HG03045 (cell line): Measurements from ENCODE around the gene FGF12.

Experiments used
- ATAC-seq: cut with Tn5 transposase; IDR thresholded peaks from one replicate; pipeline ENCODE4 v1.9.1; 2021; ENCODE audit warnings: mild to moderate bottlenecking, moderate library complexity; ENCODE audit not compliant: unreplicated experiment

The FGF12 gene

DNA sequence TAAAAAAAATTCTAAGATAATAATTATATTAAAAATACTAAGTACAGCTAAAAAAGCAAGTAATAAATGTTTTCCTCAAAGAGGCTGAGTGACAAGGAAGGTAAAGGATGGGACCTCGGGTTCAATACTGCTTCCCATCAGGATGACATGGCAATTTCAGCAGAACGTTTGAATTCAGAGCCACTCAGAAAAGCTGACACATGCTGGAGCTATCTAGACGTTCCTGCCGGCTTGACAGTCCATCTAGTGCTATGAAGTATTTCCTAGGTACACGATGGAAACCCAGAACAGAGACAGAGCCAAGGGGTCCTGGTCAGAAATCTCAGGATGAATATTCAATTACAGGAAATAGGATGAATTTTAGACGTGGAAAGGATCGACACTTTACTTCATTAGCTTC lies 361.8 kb downstream of the FGF12 start:
- no peak for ATAC-seq

DNA sequence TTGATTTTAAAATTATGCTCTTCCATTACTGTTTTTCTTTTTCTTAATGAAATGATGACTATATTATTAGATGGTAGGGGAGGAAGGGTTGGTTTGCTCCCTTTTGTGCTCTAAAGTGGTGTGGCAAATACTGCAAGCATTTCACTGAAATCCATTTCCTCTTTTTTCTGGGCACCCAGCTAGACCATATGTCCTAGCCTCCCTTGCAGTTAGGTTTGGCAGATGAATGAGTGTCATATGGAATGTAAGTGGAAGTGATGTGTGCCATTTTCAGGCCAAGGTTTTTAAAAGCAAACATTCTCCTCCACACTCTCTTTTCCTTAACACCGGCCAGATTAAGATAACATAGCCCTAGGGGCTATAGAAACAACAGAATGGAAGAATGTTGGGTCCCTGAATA lies 363.0 kb downstream of the FGF12 start:
- ATAC-seq = no peak

DNA sequence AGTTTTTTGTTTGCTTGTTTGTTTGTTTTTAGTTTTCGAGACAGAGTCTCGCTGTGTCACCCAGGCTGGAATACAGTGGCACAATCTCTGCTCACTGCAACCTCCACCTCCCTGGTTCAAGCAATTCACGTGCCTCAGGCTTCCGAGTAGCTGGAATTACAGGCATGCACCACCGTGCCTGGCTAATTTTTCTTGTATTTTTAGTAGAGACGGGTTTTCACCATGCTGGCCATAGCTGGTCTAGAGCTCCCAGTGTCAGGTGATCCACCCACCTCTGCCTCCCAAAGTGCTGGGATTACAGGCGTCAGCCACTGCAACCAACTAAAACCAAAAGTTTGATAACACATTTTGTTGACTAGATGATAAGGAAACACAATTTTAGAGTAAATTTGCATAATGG lies 372.7 kb downstream of the FGF12 start:
- ATAC-seq = no peak

DNA sequence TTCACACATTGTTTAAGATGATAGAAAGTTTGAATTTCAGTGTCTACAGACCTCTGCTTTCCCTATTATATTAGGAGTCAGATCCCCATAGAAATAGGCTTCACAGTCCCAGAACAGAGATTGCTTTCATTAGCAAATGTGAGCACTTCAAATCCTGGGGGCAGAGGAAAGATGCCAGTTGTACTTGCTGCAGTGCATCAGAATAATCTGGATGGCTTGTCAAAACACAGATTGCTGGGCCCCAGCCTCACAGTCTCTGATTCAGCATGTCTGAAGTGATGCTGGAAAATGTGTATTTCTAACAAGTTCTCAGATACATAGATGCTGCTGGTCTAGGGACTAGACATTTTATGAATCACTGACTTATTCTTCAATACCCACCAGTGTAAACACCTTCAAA lies 375.2 kb downstream of the FGF12 start:
- ATAC-seq = no peak

DNA sequence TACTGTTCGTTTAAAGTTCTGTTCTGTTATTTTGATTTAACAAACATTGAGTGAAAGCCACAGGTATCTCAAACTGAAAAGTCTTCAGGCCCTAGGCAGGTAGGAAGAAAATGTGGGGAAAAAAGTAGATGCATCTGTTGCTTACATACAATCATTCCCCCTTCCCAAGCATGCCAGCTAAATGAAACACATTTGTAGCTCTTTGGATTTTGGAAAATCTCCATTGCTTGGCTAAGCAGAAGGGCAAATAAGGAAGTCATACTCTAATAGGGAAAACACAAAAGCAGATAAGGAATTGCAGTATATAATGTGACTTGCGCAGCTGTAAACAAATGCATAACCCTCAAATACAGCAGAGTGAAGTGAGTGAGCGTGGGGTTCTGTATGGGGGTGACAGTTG lies 375.9 kb downstream of the FGF12 start:
- ATAC-seq = no peak

DNA sequence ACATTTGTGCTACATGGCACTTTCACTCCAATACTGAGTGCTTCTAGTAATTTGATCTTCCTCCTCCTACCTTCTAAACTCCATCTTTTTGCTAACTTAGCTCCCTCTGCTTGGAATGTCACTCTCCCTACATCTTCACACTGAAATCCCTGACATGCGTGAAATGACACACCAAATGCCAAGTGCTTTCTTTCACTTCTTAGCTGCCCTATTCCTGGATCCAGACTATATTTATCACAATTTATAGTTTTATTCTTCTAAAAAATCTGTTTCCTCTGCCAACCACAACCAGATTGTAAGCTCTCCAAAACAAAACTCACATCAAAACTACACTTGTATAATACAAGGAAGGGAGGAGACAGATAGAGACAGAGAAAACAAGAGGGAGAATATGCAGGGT lies 387.3 kb downstream of the FGF12 start:
- no peak for ATAC-seq

DNA sequence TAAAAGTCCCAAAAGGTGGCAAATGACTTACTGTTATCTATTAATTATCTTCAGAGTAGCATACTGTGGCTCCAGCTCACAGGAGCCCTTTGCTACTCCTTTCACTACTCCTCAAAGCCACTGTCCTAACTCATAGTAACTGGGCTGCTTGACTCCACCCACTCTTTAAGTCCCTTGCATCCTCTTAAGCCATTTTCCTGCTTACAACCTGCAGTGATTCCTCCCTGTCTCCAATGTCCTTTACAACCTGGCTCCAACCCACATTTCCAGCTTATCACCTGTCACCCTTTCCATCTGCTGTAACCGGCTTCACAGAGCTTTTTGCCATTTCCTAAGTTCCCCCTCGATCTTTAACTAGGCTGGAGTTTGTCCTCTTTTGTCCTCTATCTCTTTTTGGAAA lies 388.1 kb downstream of the FGF12 start:
- no peak for ATAC-seq

DNA sequence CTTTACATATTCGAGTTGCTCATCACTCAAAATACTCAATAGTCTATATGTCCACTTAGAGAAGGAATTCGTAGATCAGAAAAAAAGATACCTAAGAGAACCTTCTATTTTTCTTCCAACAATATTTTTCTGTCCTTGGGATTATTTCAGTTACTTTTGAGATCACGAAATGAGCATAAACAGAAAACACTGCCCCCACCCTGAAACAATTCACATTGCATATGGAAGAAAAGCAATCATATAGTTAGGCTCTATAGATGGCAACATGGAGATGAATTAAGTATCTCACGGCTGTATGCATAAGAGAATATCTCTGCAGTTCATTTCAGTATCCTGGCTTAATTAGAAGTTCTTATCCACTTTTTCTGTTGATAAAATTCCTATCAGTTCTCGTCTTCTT lies 391.1 kb downstream of the FGF12 start:
- ATAC-seq = no peak

DNA sequence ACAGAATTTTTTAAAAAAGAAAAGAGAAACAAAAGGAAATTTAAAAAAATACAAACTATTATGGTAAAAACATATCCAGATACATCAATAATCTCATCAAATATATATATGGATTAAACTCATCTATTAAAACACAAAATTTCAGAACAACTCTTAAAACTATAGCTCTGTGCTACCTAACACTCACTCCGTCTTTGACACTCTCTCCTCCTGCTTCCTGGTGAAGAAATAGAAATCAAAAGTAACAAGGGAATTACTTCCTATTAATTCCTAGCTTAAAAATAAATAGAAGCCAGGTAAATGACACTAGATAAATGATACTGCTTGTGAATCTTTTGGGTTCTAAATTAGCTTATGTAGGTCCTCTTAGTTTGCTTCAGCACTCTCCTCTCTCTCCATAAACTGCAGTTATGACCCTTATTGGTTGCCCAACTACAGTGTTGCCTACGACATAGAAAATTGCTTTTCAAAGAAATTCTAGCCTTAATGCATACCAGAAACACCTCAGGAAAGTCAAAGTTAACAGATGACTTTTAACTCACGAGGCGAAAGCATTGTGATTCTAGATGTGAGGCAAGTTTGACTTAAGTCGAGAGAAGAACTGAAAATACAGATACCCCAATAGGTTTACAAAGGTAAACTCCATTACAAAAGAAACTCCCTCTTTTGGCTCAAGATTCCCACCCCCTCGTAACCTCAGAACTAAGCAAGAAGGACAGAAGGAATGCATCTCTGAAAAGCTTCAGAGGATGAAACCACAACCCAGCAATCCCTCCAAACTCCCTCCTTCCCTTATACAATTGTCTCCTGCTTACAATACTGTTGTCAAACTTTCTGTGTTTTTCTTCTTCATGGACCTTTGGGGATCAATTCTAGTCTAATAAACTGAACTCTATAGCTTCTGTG lies 394.7 kb downstream of the FGF12 start:
- no peak for ATAC-seq

DNA sequence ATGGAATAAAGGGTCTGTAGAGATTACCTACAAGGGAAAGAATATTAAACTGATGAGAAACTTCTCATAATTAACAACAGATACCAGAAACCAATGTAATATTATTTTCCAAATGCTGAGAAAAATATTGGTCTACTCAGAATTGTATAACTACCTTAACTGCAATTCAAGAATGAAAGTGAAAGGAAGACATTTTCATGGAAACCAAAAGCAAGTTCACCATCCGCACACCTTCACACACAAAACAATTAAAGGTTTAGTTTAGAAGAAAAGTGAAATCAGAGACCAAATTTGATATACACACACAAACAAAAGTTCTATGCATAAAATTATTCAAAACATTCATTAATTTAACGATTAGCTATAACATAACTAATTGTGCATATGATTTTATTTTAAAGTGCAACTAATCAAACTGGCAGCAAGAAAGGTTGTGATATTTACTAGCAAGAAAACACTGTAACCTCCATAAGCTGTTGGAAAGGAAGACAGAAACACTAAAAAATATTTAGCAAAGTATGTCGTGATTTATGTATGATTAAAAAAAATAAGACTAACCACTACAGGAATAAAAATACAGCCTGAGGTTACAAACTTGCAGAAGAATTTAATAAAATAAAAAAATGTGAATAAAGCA lies 395.5 kb downstream of the FGF12 start:
- ATAC-seq = no peak

DNA sequence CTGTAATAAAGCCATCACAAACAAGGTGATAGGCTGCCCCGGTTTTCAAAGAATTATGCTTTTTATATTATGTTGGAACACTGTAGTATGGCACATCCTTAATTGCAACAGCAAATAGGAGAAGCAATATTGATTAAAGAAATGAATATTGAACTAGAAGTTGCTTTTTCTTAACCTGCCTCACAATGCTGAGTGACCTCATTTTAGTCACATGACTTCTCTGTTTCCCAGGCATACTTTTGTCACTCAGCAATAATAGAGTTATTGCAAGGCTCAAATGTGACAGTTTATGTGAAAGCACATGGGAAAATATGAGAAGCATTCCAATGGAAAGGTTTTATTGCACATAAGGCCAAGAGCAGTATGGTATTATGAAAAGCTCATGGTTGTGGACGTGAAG lies 400.7 kb downstream of the FGF12 start:
- ATAC-seq = no peak

DNA sequence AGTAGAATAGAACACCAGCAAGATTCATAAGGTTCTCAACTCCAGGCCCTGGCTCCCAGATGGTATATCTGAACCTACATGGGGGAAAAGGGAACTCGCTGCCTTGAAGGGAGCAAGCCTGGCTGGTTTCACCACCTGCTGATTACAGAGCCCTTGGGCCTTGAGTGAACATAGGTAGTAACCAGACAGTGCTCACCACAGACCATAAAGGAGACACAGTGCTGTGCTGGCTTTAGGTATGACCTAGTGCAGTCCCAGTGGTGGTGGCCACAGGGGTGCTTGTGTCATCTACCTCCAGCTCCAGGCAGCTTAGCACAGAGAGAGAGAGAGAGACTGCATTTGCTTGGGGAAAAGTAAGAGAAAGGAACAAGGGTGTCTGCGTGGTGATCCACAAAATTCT lies 409.8 kb downstream of the FGF12 start:
- no peak for ATAC-seq

DNA sequence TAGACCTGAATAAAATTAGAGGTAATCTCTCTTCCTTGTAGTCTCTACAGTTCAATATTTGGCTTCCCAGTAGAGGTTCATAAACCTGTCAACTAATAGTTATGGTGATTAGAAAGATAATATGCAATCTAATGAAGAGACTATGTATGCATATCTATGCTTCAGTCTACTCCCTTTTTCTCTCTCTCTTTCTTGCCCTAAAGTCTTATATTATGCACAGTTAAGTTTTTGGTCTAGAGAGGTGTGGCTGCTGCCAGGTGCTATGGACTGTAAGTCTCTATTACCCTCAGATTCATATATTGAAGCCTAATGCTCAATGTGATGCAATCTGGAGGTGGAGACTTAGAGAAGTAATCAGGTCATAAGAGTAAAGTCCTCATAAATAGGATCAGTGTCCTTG lies 413.7 kb downstream of the FGF12 start:
- no peak for ATAC-seq

DNA sequence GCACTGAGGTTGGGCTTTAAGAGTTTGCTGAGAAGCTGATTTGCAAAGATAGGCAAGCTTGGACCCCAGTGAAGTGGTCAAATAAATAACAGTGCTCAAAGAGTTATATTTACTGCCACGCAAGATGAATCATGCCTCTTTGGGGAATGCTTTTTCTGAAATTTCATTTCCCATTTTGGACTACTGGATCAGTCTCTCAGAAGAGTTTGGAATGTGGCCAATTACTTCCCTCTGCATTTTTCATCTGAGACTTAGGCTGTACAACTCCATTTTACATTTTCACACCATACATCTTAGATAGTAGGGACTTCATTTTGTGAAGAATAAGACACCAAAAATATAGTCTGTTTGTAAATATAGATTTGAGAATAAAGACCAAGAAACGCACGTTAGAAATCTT lies 419.7 kb downstream of the FGF12 start:
- no peak for ATAC-seq

DNA sequence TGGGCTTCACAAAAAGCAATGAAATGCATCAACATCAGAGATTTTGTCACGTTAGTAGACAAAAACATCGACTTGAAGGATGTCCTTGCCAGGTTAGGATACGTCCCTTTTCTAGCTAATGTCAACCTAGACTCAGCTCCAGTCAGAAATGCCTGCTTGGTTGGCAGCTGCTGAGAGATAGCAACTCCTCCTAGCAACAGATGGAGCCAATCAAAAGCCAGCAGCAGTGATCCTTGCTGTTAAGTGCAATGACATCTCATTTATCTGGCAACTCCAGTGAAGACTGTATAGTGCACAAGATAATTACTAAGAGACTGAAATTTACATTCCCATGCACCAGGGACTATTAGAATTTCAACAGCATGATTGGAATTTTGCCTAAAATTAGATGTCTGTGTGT lies 424.1 kb downstream of the FGF12 start:
- ATAC-seq = no peak

DNA sequence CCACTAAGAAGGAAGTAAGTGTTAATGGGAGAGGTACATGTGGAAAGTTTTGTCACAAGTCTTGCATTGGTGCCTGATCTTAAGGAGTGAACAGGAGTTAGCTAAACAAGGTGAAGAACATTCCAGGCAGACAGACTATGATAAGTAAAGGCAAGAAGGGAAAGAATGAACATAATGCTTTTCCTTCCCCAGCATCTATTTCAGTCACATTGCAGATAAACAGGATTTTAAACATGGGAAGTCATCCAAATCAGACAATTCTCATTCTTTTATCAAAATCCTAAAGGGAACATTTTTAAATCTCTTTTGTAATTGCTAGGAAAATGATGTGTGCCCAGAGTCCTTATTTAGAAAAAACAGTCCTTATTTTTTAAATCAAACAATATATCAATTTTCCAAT lies 424.6 kb downstream of the FGF12 start:
- ATAC-seq = no peak

DNA sequence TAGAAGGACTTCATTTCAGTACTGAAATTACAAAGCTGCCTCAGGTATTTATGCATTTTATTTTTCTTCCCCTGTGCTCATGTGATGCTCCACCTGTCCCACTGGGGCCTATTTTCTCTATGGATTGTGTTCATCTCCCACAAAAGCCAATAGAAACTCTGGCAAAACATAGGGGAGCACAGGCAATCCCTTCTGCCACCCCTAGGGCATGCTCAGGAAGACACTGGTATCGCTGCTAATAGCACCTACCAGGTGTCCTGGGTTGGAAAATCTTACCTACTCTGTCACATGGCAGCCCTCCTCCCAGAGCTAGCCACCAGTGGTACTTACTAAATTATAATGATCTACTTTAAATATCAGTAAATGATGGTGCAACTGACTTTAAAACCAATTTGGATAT lies 427.4 kb downstream of the FGF12 start:
- no peak for ATAC-seq

DNA sequence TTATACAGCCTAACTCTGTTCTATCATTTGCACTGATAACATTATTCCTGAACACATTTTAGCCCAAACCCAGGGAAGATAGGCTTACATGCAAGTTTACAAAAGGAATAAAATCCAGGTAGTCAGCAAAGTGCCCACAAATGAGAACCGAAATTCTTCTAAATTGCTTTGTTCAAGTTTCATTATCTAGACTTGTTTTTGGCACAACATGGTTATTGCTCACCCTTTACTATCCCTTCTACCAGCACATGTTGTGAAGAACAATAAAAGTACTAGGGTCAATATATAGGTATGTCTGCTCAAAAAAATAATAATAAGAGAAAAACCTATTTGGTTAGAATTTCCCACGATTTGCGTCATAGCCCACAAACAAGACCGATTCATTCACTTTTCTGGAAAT lies 430.5 kb downstream of the FGF12 start:
- ATAC-seq = no peak

DNA sequence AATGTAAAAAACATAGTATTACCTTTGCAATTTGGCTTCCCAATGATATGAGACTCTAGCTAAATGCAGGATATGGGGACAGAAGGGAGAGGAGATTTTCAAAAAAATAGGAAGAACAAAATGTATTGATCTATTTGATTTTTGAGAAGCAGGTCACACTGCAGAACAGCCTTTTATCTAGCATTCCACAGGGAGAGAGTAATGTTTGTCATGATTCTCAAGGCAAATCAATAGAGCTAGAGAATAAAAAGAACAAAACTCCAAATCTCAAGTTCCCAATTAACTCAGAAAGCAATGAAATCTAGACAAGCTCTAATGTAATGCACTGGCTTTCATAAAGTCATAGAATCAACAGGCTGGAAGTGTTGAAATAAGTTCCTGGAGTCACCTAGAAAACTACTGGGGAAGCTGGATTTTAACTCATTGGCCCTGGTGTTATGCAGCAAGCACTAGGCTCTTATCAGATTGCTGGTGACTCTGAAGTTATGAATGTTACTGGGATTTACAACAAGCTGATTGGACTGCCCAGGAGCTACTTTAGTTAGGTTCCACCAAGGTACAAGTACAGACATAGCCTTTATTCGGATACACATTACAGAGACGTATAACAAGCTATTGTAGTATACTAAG lies 442.8 kb downstream of the FGF12 start:
- ATAC-seq = no peak

DNA sequence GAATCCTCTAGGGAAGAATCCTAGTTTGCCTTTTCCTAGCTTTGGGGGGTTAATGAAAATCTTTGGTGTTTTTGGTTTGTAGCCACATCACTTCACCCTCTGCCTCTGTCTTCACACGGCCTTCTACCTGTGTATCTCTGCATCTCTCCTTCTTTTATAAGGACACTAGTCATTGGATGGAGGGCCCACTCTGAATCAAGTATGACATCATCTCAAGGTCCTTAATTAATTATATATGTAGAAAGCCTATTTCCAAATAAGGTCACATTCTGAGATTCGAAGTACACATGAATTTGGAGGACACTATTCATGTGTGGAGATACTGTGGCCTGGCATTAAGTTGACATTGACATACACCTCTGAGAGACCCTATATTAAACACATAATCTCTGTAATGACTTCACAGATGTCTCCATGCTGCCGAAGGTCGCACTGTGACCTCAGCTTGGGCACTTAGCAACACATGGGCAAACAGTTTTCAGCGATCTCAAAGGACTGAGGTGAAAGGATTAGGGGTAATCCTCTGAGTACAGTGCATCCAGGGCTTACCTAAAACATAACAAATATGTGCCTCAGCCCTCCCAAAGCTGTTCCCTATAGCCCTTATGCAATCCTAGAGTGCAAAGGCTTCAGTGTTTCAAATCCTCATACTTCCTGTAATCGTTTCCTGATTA lies 446.0 kb downstream of the FGF12 start:
- no peak for ATAC-seq

DNA sequence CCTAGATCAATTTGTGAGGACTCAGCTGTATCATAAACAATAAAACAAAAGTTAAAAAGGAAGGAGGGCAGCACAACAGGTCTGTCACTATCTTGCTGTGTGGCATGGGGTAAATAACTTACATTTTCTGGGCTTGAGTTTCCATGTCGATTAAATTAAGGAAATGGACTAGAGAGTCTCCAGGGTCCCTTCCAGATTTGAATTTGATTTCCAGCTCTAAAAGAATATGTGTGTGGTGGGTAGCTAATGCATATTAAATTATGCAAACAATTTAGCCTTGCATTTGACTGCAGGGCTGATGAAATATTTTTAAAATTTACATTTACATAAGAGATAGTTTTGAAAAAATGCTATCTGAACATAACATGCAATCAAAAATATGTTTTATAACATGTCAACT lies 447.7 kb downstream of the FGF12 start:
- no peak for ATAC-seq

DNA sequence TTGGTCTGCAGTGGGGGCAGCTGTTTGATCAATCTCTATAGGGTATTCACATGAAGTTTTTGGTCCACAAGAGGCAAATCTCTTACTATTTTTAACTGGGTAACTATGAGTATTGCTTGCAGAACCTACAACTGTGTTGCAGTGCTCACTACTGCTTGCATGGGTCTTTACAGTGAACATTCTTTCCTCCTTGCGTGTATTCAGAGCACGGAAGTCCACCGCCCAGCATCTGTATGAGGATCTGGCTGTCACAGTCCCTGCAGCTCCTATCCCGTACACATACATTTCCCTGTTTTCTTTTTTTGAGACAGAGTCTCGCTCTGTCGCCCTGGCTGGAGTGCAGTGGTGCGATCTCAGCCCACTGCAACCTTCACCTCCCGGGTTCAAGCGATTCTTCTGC lies 449.9 kb downstream of the FGF12 start:
- no peak for ATAC-seq
